Natural killer cell (primary cell): ENCODE data around the gene HAT1. TPM values are rescaled to one million over a fixed set of nuclear protein-coding genes. Genes with fewer than 3 reads are reported as not detected.
A peak's percentile ranks its signal among the peaks of the same experiment; 100 is the strongest.

Experiments
- ATAC-seq, 3 donors: fragments of 150-1000 bp in 2 of 3; fragments of 200-7000 bp in 1 of 3; cut with Tn5 transposase; 1 replicate in 1 of 3; 2 replicates in 2 of 3; pipeline ENCODE4 v1.10.0; 2021; ENCODE audit warnings: mild to moderate bottlenecking in 2 of 3, moderate library complexity in 2 of 3
- DNase-seq, 2 donors: peaks; one replicate each; pipeline versions ENCODE4 v3.0.0 to v3.0.0-alpha.2; 2013 to 2021; ENCODE audit warnings: mixed read lengths in 1 of 2
- H3K27ac ChIP-seq: one replicate; pipeline ENCODE4 v1.5.1; 2013; ENCODE audit warnings: mild to moderate bottlenecking, low read length
- H3K27me3 ChIP-seq: one replicate; pipeline ENCODE4 v1.6.1; 2013; ENCODE audit warnings: low read length; ENCODE audit not compliant: control insufficient read depth, insufficient read depth
- H3K36me3 ChIP-seq: one replicate; pipeline ENCODE4 v1.6.1; 2013; ENCODE audit warnings: low read length; ENCODE audit not compliant: control insufficient read depth, insufficient read depth
- H3K4me1 ChIP-seq: one replicate; pipeline ENCODE4 v1.6.1; 2013; ENCODE audit warnings: low read length; ENCODE audit not compliant: control insufficient read depth, insufficient read depth
- H3K4me3 ChIP-seq: one replicate; pipeline ENCODE4 v1.5.1; 2013; ENCODE audit warnings: low read length
- H3K9me3 ChIP-seq: one replicate; pipeline ENCODE4 v1.6.1; 2013; ENCODE audit warnings: low read length; ENCODE audit not compliant: control insufficient read depth, insufficient read depth
- H3K27ac Mint-ChIP-seq, 2 donors: one replicate each; pipeline ENCODE4 v1.8.0; 2022; ENCODE audit warnings: mild to moderate bottlenecking in 2 of 2, mixed read lengths in 2 of 2, moderate library complexity in 1 of 2
- H3K27me3 Mint-ChIP-seq, 2 donors: one replicate each; pipeline ENCODE4 v1.8.0; 2022; ENCODE audit warnings: low read depth in 2 of 2, mixed read lengths in 2 of 2
- H3K36me3 Mint-ChIP-seq: one replicate; pipeline ENCODE4 v1.8.0; 2022; ENCODE audit warnings: mixed read lengths
- H3K4me1 Mint-ChIP-seq, 2 donors: one replicate each; pipeline ENCODE4 v1.8.0; 2022; ENCODE audit warnings: mixed read lengths in 2 of 2
- H3K4me3 Mint-ChIP-seq: one replicate; pipeline ENCODE4 v1.8.0; 2022; ENCODE audit warnings: mild to moderate bottlenecking, moderate library complexity, mixed read lengths
- H3K9me3 Mint-ChIP-seq, 2 donors: one replicate each; pipeline ENCODE4 v1.8.0; 2022; ENCODE audit warnings: mixed read lengths in 2 of 2
- WGBS: methylation state at CpG from one replicate; pipeline ENCODE4 v1.1.7; 2013; ENCODE audit warnings: missing lambda C conversion rate; ENCODE audit not compliant: insufficient coverage; 5-methylcytosine and 5-hydroxymethylcytosine counted together
- intact Hi-C: fragments of 100-400 bp; cut with micrococcal nuclease; formaldehyde crosslinking; loops from one replicate; pipeline ENCODE4 v1.14.2; 2022
- total RNA-seq, 4 donors: library from RNA; stranded (reverse); fragments of 120-200 nt in 1 of 4; gene quantifications; one replicate each; pipeline versions ENCODE4 v1.2.3 to v1.2.4, GENCODE V29; 2013 to 2022
- TF ChIP-seq, protein P1 (sequence below): fragments of 200-600 bp; IDR thresholded peaks from one replicate; pipeline ENCODE4 v1.8.0; 2022; ENCODE audit warnings: antibody characterized with exemption

Gene HAT1
- total RNA-seq, 3 donors from 2014 or later (not counting 1 experiment from before 2014, with no cell fraction given): 29.7 to 32.7 (median 32.2) TPM

GRCh38 chr2:171893196-171893823 lies 29.0 kb upstream of the HAT1 start:
- TF ChIP-seq, protein P1, sequence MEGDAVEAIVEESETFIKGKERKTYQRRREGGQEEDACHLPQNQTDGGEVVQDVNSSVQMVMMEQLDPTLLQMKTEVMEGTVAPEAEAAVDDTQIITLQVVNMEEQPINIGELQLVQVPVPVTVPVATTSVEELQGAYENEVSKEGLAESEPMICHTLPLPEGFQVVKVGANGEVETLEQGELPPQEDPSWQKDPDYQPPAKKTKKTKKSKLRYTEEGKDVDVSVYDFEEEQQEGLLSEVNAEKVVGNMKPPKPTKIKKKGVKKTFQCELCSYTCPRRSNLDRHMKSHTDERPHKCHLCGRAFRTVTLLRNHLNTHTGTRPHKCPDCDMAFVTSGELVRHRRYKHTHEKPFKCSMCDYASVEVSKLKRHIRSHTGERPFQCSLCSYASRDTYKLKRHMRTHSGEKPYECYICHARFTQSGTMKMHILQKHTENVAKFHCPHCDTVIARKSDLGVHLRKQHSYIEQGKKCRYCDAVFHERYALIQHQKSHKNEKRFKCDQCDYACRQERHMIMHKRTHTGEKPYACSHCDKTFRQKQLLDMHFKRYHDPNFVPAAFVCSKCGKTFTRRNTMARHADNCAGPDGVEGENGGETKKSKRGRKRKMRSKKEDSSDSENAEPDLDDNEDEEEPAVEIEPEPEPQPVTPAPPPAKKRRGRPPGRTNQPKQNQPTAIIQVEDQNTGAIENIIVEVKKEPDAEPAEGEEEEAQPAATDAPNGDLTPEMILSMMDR: no peak

GRCh38 chr2:171893824-171894611 lies 28.2 kb upstream of the HAT1 start, which contains the start of gene SLC25A12:
Gene SLC25A12 (minus strand): TSS chr2:171894244. CDS start chr2:171894214, 30 bp downstream.
- Histone ChIP-seq H3K4me3 (peak within 1 kb of the TSS; percentile 95), H3K4me1 (peaks cover 11% of the 10 kb centered on the region), H3K27ac (peak within 1 kb of the TSS; percentile 76), H3K36me3 (no peaks in the 10 kb centered on the region), H3K27me3 (no peaks in the 10 kb centered on the region), H3K9me3 (no peaks in the 10 kb centered on the region)
- Mint-ChIP-seq H3K27ac (peak within 1 kb of the TSS; percentile 41 to 92), H3K4me1 (peaks cover 32 to 34% of the 10 kb centered on the region in 2 donors), H3K9me3 (no peaks in the 10 kb centered on the region), H3K4me3 (peak within 1 kb of the TSS; percentile 98), H3K27me3 (peaks cover 0 to 3% of the 10 kb centered on the region in 2 donors), H3K36me3 (no peaks in the 10 kb centered on the region)
- WGBS: under 1% methylated on average over 63 of the region's 63 CpGs
- ATAC-seq (peak; percentile 97), DNase-seq (peak; percentile 66 to 85)
- TF ChIP-seq, protein P1: no peak
- intact Hi-C loops: loop anchor here (1.0 to 2.0 kb wide), 2 partner anchors 28 to 207 kb away; partner anchors contain the start of gene HAT1

More at GRCh38 chr2:171893196-171893823, 29.0 kb upstream of the HAT1 start:
- H3K4me3 ChIP-seq: peak overlapping the region; percentile 95
- H3K27ac ChIP-seq: no peak overlapping the region
- DNase-seq (no peak), ATAC-seq (no peak)
- Mint-ChIP-seq H3K4me1 (peaks cover 35 to 37% of the 10 kb centered on the region in 2 donors), H3K36me3 (no peaks in the 10 kb centered on the region), H3K27me3 (peaks cover 0 to 3% of the 10 kb centered on the region in 2 donors), H3K4me3 (peak overlapping the region; percentile 98), H3K9me3 (no peaks in the 10 kb centered on the region), H3K27ac (peak overlapping the region; percentile 41 to 92)
- 60% methylated on average over 7 of the region's 7 CpGs for WGBS
- no peaks in the 10 kb centered on the region for H3K9me3 ChIP-seq
- H3K36me3 ChIP-seq: no peaks in the 10 kb centered on the region
- intact Hi-C loops: loop anchor here (2.0 kb wide), 1 partner anchor 207 kb away; no protein-coding TSS in a partner anchor
- peaks cover 11% of the 10 kb centered on the region for H3K4me1 ChIP-seq
- H3K27me3 ChIP-seq: no peaks in the 10 kb centered on the region

DNA sequence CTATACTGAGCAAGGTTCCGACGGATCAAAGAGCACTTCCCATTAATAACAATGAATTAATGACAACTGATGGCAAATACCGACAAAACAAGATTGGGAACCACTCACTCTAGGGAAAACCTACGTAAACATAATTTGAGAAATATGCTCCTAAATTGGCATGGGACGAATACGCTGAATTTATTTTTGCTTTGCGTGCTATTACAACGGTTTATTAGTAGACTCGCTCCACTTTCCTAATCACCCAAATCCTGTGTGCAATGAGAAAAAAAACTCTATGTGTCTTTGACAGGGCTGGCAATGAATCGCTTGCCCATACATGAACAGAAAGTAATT lies 27.7 kb upstream of the HAT1 start:
- TF ChIP-seq, protein P1: no peak
- H3K27me3 Mint-ChIP-seq: peaks cover 0 to 3% of the 10 kb centered on the region in 2 donors
- H3K9me3 ChIP-seq: no peaks in the 10 kb centered on the region
- H3K36me3 Mint-ChIP-seq: no peaks in the 10 kb centered on the region
- no peak for DNase-seq
- peaks cover 27 to 29% of the 10 kb centered on the region in 2 donors for H3K4me1 Mint-ChIP-seq
- H3K36me3 ChIP-seq: no peaks in the 10 kb centered on the region
- peak overlapping the region; percentile 95 for H3K4me3 ChIP-seq
- intact Hi-C loops: loop anchor here (1.0 kb wide), 1 partner anchor 28 kb away; the partner anchor contains the start of gene HAT1
- H3K27ac Mint-ChIP-seq: peak overlapping the region; percentile 41 to 92
- WGBS: 57% methylated on average over 10 of the region's 10 CpGs
- H3K4me3 Mint-ChIP-seq: peak overlapping the region; percentile 98
- H3K27ac ChIP-seq: peak overlapping the region; percentile 76
- H3K9me3 Mint-ChIP-seq: no peaks in the 10 kb centered on the region
- peaks cover 11% of the 10 kb centered on the region for H3K4me1 ChIP-seq
- ATAC-seq: no peak
- H3K27me3 ChIP-seq: no peaks in the 10 kb centered on the region
